Measurements from ENCODE around the gene SH3BP2.
"Not testable (repeated sequence)": the region's sequence is repeated elsewhere in the genome, so short reads cannot be mapped to it uniquely, and the experiment has no call there.

The SH3BP2 gene

DNA sequence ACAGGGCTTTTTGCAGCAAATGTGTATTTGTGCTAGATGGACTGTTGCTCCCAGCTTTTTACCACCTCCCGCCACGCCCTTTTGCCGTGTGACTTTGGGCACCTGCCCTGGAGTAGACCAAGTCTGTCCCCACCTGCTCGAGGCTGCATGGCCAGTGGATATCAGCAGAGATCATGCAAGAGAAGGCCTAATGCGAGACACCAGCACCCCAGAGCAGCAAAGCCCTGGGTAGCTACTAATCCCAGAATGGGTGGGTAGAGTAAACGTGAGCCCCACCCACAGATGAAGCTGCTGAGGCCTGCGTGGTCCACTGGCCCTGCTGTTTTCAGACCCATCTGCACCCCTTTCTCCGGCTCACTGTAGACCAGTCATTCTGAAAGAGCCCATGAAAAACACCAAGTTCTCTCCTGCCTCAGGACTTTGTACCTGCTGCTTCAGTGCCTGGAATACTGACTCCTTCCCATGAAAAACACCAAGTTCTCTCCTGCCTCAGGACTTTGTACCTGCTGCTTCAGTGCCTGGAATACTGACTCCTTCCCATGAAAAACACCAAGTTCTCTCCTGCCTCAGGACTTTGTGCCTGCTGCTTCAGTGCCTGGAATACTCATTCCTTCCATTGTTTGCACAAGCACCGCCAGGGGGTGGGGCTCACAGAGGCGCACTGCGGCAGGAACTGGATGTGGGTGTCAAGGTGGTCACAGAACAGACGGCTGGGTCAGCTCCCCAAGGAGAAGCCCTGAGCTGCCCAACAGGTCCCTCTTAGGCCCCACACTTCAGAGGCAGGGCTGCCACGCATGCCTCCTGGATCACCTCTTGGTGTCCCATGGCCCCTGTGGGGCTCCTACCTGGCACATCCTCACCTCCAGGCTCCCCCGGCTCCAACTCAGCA lies 31.6 kb upstream of the SH3BP2 start:
- H3K9ac ChIP-seq (ENCODE audit: low read length): no peak overlapping the region
- no peaks in the 10 kb centered on the region for H3K9me2 ChIP-seq (ENCODE audit: low read depth, low read length)
- no peak overlapping the region for H3K27ac ChIP-seq (ENCODE audit: low read depth, low read length, poor library complexity, severe bottlenecking)
- H3K4me1 ChIP-seq (ENCODE audit: insufficient read depth, low read length, severe bottlenecking): peaks cover 11% of the 10 kb centered on the region
- H3K4me2 ChIP-seq (ENCODE audit: low read length): no peak overlapping the region
- H3K27me3 ChIP-seq (ENCODE audit: insufficient read depth, low read length): no peaks in the 10 kb centered on the region
- H3K9me3 ChIP-seq (ENCODE audit: low read length): no peaks in the 10 kb centered on the region
- H4K20me1 ChIP-seq (ENCODE audit: insufficient read depth, low read length): no peaks in the 10 kb centered on the region
- H3K36me3 ChIP-seq (ENCODE audit: insufficient read depth, low read length): no peaks in the 10 kb centered on the region
- H3K79me2 ChIP-seq (ENCODE audit: insufficient read depth, low read length): no peaks in the 10 kb centered on the region
- TF ChIP-seq, protein P1, sequence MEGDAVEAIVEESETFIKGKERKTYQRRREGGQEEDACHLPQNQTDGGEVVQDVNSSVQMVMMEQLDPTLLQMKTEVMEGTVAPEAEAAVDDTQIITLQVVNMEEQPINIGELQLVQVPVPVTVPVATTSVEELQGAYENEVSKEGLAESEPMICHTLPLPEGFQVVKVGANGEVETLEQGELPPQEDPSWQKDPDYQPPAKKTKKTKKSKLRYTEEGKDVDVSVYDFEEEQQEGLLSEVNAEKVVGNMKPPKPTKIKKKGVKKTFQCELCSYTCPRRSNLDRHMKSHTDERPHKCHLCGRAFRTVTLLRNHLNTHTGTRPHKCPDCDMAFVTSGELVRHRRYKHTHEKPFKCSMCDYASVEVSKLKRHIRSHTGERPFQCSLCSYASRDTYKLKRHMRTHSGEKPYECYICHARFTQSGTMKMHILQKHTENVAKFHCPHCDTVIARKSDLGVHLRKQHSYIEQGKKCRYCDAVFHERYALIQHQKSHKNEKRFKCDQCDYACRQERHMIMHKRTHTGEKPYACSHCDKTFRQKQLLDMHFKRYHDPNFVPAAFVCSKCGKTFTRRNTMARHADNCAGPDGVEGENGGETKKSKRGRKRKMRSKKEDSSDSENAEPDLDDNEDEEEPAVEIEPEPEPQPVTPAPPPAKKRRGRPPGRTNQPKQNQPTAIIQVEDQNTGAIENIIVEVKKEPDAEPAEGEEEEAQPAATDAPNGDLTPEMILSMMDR (IDR thresholded peaks at IDR 0.05; ENCODE audit: low read length): no peak
- TF ChIP-seq EZH2 (IDR thresholded peaks at IDR 0.05; ENCODE audit: borderline replicate concordance, low read length): no peak
- H3F3A ChIP-seq (ENCODE audit: insufficient read depth, low read length): no peaks in the 10 kb centered on the region
- H2AFZ ChIP-seq (ENCODE audit: low read length): no peak overlapping the region
- no peak overlapping the region for H3K4me3 ChIP-seq (ENCODE audit: low read depth, low read length, poor library complexity, severe bottlenecking)

DNA sequence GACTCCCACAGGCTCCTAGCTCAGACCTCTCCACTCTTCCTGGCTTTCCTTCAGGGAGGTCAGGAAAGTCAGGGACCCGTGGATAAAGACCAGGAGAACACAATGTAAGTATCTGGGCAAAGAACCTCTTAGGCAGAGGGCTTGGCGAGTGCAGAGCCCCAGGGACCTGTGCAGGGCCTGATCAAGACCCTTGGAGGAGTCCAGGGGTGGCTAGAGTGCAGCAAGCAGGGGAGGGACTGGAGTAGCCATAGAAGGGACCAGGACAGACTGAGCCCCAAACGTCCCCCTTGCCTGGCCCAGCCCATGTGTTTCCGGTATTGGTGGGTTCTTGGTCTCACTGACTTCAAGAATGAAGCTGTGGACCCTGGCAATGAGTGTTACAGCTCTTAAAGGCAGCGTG lies 30.8 kb upstream of the SH3BP2 start:
- Histone ChIP-seq H3K27me3 (ENCODE audit: insufficient read depth, low read length) (no peaks in the 10 kb centered on the region), H3K27ac (ENCODE audit: low read depth, low read length, poor library complexity, severe bottlenecking) (no peak overlapping the region), H3K4me2 (ENCODE audit: low read length) (no peak overlapping the region), H3K79me2 (ENCODE audit: insufficient read depth, low read length) (no peaks in the 10 kb centered on the region), H3K9me2 (ENCODE audit: low read depth, low read length) (no peaks in the 10 kb centered on the region), H3K4me3 (ENCODE audit: low read depth, low read length, poor library complexity, severe bottlenecking) (no peak overlapping the region), H2AFZ (ENCODE audit: low read length) (no peak overlapping the region), H3F3A (ENCODE audit: insufficient read depth, low read length) (no peaks in the 10 kb centered on the region), H4K20me1 (ENCODE audit: insufficient read depth, low read length) (no peaks in the 10 kb centered on the region), H3K4me1 (ENCODE audit: insufficient read depth, low read length, severe bottlenecking) (peaks cover 6% of the 10 kb centered on the region), H3K9ac (ENCODE audit: low read length) (no peak overlapping the region), H3K9me3 (ENCODE audit: low read length) (no peaks in the 10 kb centered on the region), H3K36me3 (ENCODE audit: insufficient read depth, low read length) (no peaks in the 10 kb centered on the region)
- TF ChIP-seq EZH2 (IDR thresholded peaks at IDR 0.05; ENCODE audit: borderline replicate concordance, low read length): no peak
- TF ChIP-seq, protein P1 (IDR thresholded peaks at IDR 0.05; ENCODE audit: low read length): no peak

DNA sequence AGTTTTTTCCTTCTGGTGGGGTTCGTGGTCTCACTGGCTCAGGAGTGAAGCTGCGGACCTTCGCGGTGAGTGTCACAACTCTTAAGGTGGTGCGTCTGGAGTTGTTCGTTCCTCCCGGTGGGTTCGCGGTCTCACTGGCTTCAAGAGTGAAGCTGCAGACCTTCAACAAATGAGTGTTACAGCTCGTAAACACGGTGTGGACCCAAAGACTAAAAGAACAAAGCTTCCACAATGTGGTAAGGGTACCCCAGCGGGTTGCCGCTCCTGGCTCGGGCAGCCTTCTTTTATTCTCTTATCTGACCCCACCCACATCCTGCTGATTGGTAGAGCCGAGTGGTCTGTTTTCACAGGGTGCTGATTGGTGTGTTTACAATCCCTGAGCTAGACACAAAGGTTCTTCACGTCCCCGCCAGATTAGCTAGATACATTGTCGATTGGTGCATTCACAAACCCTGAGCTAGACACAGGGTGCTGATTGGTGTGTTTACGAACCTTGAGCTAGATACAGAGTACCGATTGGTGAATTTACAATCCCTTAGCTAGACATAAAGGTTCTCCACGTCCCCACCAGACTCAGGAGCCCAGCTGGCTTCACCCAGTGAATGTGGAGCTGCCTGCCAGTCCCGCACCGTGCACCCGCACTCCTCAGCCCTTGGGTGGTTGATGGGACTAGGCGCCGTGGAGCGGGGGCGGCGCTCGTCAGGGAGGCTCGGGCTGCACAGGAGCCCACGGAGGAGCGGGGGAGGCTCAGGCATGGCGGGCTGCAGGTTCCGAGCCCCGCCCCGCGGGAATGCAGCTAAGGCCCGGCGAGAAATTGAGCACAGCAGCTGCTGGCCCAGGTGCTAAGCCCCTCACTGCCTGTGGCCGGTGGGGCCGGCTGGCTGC lies 30.2 kb upstream of the SH3BP2 start:
- H3K79me2 ChIP-seq (ENCODE audit: insufficient read depth, low read length); H3K36me3 ChIP-seq (ENCODE audit: insufficient read depth, low read length); H3K27ac ChIP-seq (ENCODE audit: low read depth, low read length, poor library complexity, severe bottlenecking); H2AFZ ChIP-seq (ENCODE audit: low read length); H3K9me3 ChIP-seq (ENCODE audit: low read length); H4K20me1 ChIP-seq (ENCODE audit: insufficient read depth, low read length); H3F3A ChIP-seq (ENCODE audit: insufficient read depth, low read length); H3K4me3 ChIP-seq (ENCODE audit: low read depth, low read length, poor library complexity, severe bottlenecking); H3K4me1 ChIP-seq (ENCODE audit: insufficient read depth, low read length, severe bottlenecking); H3K4me2 ChIP-seq (ENCODE audit: low read length); H3K9ac ChIP-seq (ENCODE audit: low read length); H3K9me2 ChIP-seq (ENCODE audit: low read depth, low read length); H3K27me3 ChIP-seq (ENCODE audit: insufficient read depth, low read length): not testable (repeated sequence)
